GM18873 (cell line): ENCODE results near the gene NLK.

Experiments used
- ATAC-seq: cut with Tn5 transposase; IDR thresholded peaks from one replicate; pipeline ENCODE4 v1.9.1; 2021; ENCODE audit warnings: mild to moderate bottlenecking, moderate library complexity, moderate number of reproducible peaks; ENCODE audit not compliant: unreplicated experiment, low FRiP score

NLK gene

GRCh38 chr17:28110184-28110583, 67.7 kb downstream of the NLK start:
- ATAC-seq, result no peak

DNA sequence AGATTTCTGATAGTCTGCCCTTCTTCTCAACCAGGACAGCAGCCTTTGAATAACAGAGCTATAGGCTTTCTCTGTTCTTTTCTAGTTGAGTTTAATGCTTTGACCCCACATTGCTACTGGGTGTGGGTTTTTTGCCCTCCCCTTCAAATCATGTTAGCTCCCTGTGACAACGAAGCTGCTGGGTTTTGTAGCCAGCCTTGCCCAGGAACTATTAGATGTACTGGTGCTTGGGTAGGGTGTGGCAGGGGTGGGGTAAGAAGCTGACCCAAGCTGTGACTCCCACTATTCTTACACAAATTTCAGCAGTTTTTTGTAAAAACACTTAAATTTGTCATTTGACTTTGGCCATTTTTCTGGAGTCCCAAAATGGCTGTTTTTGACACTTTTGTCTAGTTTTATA, 69.7 kb downstream of the NLK start:
- ATAC-seq, result no peak

DNA sequence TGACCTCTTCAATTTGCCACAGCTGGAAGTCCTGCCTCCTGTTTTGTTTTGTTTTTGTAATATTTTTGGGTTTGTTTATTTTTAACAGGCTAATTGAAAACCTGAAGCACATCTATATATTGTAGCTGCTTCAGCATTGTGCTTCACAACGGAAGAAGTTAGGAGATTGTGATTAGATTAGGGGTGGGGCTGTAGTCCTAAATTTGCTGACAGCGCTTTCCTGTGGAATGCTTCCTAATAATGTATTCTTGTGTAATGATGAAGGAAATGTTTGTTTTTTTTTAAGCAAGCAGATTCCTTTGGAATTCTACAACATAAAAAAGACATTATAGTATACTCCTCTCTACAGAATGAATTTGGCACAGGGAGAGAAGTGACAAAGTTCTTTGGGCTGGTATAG, 70.1 kb downstream of the NLK start:
- ATAC-seq, result no peak

- ATAC-seq, result no peak
Observed at GRCh38 chr17:28113269-28113668, 70.8 kb downstream of the NLK start.

DNA sequence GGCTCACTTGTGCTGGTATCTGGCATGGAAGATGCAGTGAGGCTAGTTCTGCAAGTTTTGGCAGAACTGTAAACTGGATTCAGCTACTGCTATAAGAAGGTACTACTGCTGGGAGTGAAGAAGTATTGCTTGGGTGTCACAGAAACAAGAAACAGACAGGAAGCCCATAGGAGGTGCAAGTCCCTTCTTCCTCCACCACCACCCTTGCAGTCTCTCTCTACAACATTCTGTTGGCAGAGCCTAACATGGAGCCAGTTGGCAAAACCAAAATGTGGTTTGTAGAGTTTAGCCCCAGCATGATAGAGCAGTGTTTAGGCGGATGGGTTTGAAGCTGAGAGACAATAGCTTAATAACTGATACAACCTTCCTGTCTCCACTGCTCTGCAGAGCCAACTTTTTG, 72.6 kb downstream of the NLK start:
- no peak for ATAC-seq

DNA sequence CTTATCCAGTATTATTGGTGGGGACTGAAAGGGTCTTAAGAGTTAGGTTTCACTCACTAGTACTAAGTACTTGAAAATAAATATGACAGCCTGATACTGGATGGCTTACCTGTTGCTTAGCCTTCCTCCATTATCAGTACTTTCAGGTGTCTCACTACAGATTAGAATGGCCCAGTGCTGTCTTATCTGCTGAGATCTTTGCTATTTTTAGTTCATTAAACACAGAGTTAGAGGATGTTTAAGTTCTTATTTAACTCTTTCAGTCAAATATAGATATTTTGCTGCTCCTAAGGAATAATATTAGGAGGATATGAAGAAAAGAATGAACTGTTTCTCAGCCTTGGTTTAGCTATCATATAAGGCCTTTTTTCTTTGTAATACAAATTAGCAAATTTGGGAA, 74.8 kb downstream of the NLK start:
- no peak for ATAC-seq

DNA sequence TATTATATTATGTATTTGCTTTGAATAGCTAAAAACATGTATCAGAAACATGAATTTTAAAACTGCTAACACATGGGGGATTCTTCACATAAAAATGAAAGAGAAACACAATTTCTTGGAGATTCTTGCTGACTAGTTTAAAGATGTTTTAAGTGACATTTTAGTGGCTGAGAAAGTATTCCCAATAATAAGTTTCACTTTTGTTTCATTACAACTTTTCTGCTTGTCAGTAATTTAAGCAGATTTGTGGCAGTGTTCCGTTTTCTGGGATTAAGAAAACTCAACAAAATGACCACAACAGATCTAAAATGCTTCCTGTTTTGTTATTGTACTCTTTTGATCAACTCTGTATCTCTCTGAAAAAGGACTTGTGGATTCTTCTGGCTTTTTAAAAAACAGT, 75.9 kb downstream of the NLK start:
- ATAC-seq, result no peak

- no peak for ATAC-seq
Observed at GRCh38 chr17:28119046-28119445, 76.6 kb downstream of the NLK start.

DNA sequence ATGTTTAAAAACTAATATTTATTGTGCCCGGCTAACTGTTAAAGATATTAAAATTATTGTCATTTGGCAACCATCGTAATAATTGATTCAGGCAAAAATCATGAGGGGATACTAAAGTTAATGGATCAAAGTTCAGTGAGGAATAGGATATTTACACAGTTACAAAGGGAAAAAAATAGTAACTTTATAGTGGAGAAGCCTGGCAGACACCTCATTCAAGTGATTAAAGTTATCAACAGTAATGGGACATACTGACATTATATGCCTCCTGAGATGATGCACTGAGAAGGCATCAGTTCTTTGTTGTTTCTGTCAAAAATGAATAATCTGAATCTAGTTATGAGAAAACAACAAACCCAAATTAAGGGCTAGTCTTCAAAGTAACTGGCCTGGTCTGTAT, 77.1 kb downstream of the NLK start:
- no peak for ATAC-seq

GRCh38 chr17:28120766-28121165, 78.3 kb downstream of the NLK start:
- ATAC-seq, result no peak

GRCh38 chr17:28124962-28125361, 82.5 kb downstream of the NLK start:
- ATAC-seq, result no peak

DNA sequence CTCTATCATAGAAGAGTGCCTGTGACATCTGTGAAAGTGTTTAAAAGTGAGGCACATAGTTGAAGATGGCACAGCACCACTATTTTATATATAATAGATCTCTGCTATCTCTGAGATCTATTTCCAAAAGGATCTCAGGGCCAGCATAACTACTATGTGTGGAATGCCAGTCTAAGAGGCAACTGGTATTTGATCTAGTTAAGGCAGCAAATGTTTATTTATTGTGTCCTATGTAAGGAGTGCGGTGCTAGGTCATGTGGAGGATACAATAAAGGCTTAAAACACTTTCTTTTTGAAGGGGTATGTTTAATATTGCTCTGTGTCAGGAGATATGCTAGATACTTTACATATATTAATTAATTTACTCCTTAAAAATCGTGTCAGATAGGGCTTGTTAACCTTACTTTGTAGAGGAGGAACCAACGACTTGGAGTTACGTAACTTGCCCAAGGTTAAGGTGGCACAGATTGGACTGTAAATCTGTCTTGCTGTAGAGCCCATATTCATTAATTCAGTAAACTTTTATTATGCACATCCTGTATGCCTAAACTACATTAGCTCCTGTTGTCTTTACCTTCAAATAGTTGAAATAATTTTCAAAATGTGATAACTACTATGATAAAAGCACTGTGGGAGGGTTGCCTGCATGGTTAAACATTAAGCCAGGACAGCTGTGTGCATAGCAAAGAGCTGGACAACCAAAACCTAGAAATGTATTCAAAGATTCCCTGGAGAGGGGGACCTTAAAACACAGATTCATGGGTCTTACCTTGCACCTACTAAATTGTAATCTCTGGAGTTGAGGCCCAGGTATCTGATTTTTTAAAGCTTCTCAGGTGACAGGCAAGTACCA, 83.3 kb downstream of the NLK start:
- no peak for ATAC-seq

DNA sequence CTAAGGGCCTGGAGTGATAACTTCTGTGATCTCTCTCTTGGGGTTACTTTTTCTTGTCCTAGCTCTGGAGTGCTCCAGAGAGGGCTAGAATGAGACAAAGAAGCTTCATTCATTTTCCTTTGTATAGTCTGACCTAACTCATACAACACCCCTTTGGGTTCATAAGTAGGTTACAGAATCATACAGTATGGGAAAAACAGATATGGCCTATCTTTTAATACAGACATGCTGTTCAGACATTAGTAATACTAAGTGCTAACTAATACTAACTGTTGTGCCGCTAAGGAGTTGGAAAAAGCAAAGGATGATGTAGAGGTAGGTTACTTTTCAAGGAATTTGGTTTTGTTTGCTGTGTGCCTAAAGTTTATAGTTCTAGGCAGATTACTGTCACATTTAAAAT, 84.7 kb downstream of the NLK start:
- ATAC-seq, result no peak

DNA sequence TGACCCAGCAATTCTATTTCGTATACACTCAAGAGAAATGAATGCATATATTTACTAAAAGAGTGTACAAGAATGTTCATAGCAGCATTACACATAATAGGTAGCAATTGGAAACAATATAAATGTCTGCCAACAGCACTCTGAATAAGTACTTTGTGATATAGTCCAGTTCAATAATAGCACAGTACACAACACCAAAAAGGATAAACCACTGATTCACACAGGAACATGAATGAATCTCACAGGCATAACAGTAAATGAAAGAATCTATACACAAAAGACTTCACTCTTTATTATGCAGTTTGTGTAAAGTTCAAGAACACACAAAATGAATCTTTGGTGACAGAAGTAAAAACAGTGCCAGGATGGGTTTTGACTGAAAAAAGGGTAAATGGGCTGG, 86.3 kb downstream of the NLK start:
- ATAC-seq, result no peak

- no peak for ATAC-seq
Observed at GRCh38 chr17:28130472-28130871, 88.0 kb downstream of the NLK start.

- no peak for ATAC-seq
Observed at GRCh38 chr17:28131599-28131998, 89.1 kb downstream of the NLK start.

DNA sequence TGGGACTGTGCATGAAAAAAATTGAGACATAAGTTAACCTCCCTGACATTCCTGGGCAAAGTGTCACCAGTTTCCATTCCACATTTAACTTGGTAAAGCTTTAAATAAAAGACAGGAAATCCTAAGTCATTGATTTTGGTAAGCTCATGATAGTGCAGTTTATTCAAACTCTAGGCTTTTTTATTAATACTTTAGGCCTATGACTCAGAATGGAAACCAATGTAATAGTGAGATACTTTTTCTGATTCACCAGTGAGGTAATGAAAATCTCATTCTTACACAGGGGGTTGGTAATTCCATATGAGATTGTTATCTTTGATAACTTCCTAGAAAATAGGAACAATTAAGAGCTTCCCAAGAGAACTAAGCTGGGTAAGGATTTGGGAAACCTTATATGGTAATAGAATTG, 91.1 kb downstream of the NLK start:
- ATAC-seq, result no peak

- no peak for ATAC-seq
Observed at GRCh38 chr17:28136923-28137322, 94.4 kb downstream of the NLK start.

- no peak for ATAC-seq
Observed at GRCh38 chr17:28139822-28140221, 97.3 kb downstream of the NLK start.

GRCh38 chr17:28141313-28141712, 98.8 kb downstream of the NLK start:
- ATAC-seq, result no peak

- no peak for ATAC-seq
Observed at GRCh38 chr17:28141773-28142172, 99.3 kb downstream of the NLK start.

DNA sequence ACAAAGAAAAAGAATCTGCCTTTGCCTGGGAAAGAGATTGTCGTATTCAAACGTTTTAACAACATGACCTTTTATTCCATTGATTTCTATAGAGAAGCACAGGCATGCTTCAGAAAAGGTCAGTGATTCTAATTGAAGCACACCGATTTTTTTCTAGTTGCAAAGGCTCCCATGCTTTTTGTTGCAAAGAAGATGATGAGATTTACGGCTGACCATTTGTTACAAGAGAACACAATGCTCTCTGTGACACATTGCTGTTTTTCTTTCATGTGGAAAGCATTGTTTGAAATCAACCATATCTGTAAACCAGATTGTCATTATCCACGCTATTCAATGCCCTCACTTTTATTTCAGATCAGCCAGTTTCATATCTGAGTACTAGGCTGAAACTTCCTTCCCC, 99.8 kb downstream of the NLK start:
- no peak for ATAC-seq

- ATAC-seq, result no peak
Observed at GRCh38 chr17:28144019-28144418, 101.5 kb downstream of the NLK start.
